UCSD-AML1 (cell line): ENCODE results near the gene CDS1.
"Not testable (repeated sequence)": the region's sequence is repeated elsewhere in the genome, so short reads cannot be mapped to it uniquely, and the experiment has no call there.

Source experiments
- DNase-seq: peaks from one replicate; lab custom pipeline; 2025; ENCODE audit not compliant: unreplicated experiment; lab: John Stamatoyannopoulos, UW

The CDS1 gene

GRCh38 chr4:84606645-84607044, 23.7 kb downstream of the CDS1 start:
- DNase-seq = no peak

GRCh38 chr4:84611531-84611930, 28.6 kb downstream of the CDS1 start:
- DNase-seq = no peak

- DNase-seq = no peak
Measured at GRCh38 chr4:84614891-84615290, 32.0 kb downstream of the CDS1 start.

- no peak for DNase-seq
Measured at GRCh38 chr4:84615355-84615754, 32.4 kb downstream of the CDS1 start.

DNA sequence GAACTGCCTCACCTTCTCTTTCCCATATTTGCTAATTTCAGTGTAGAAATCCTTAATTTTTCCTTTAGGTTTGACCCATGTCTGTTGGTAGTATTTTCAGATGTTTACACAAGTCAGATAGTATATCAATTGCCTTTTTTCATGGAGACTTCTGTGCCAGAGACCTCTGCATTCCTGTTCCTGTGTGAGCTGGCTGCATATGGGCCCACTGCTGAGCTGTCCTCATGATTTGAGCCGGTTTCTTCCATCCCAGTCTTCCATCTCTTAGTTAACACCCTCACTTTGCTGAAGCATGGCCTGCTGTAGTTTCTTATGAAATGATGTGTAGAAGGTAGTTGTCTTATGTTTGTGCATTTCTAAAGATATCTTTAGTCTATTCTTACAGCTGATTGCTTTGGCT, 40.0 kb downstream of the CDS1 start:
- no peak for DNase-seq

DNA sequence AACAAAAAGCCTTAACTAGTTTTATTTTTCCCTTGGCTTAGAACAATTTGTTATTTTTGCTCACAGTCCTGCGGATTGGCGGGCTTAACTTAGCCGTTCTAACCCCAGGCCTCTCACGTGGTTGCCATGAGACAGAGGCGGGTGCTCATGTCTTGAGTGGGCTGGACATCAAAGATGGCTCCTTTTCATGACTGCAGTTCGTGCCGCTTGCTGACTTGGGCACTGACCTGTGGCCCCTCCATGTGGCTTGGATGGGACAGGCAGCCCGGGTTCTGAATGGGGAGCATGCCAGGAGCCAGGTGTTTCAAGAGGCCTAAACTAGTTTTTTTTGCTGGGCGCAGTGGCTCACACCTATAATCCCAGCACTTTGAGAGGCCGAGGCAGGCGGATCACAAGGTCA, 40.7 kb downstream of the CDS1 start:
- DNase-seq = no peak

DNA sequence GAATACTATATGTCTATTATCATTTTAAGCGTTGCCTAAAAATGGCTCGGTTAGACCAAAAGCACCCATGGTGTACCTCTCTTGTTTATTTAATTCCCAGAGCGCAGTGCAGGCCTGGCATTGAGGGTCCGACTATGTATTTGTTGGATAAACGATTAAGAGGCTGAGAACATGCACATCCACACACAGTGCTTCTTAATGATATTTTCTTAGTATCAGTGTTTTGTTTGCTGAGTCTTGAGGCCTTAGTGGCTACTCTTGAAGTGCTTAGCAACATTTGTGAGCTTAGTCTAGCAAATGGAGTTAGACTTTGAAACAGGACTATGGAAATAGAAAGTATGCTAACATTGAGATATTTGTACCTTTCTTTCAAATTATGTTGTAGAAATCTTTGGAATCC, 43.7 kb downstream of the CDS1 start:
- no peak for DNase-seq

DNA sequence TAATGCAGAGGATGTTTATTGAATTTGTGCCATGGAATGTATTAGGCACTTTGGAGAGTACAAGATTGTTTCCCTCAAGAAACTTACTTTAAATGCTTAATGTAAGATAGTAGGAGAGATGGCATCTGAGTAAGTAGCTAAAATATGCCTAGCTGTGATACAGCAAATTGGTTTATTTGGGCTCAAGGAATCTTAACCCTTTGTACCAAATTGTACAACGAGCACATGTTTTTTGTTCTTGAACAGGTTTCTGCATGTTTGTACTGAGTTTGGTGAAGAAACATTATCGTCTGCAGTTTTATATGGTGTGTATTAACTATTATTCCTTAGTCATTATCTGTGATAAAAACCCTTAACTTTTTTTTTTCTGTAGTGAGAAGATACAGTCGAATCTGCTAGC, 48.6 kb downstream of the CDS1 start:
- no peak for DNase-seq

DNA sequence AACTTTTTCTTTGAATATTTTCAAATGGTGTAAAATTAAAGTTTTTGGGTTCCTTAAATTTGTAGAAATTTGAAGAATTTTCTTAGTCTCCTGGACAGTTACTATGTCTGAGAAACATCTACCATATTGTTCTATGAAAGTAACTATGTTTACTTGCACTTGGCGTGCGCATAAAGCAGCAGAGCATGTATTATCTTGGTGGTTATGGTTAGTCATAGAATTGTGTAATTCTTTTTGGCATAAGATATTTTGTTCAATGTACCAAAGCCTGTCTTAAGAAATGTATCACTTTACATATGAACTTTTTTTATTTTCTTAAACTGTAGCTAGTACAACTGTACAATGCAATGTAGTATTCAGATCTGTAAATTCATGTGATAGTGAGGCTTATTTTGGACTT, 49.2 kb downstream of the CDS1 start:
- DNase-seq = no peak

GRCh38 chr4:84634961-84635360, 52.0 kb downstream of the CDS1 start:
- no peak for DNase-seq

GRCh38 chr4:84638092-84638491, 55.2 kb downstream of the CDS1 start:
- no peak for DNase-seq

DNA sequence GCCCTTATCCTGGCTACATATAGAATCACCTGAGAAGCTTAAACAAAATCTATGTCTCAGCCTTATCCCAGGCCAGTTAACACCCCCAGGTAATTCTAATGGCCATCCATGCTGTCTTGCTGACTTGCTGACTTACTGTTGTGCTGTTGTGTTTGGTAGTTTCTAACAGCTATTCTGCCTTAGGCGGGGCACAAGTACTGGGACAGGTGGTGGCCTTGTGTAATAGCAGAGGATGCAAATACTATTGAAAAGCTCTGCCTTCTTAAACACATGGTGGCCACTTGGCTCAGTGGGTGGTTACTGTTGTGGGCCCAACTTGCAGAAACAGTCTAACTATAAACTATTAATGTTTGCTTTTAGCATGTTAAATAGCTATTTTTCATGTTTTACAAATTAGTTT, 56.2 kb downstream of the CDS1 start:
- no peak for DNase-seq

GRCh38 chr4:84644087-84644486, 61.2 kb downstream of the CDS1 start:
- no peak for DNase-seq

DNA sequence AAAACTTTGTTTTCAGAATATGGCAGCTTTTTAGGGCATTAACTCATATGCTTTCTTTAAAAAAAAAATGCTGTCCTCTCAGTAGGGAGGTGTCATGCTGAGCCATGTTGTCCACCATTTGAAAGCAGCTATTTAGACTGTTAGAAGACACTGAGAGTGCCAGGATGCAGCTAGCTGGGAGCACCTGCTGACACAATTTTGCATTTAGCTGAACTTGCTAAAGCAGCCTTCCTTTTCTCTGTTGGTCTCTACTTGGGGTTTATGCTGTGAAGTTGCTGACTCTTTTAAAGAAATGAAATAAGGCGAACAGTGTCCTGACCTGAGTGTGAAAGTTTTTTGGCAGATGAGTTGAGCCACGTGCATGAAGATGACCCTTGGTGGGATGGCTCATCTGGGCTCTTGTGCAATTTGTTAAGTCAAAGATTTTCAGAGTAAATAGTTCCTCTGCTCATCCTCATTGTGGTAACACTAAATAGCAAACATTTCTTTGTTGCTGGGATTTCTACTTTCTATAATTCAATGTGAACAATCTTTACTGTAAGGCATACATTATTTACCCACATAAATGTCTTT, 64.5 kb downstream of the CDS1 start:
- no peak for DNase-seq

DNA sequence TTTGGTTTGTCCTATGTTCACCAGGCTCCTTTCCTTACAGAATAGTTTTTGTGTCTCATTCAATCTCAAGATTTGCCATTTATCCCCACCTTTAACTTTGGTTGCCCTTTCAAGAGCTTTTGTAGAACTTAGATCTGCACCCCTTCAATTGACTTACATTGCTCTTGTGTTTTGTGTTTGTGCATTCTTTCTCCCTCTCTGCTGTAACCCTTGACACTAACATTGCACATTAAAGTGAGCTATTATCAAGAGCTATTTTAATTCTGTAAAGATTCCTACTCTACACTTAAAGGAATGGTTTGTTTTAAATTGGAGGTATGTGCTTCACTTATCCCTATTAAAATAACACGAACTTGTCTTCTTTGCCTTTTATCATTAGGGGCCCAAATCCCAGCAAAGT, 65.3 kb downstream of the CDS1 start:
- DNase-seq = no peak

DNA sequence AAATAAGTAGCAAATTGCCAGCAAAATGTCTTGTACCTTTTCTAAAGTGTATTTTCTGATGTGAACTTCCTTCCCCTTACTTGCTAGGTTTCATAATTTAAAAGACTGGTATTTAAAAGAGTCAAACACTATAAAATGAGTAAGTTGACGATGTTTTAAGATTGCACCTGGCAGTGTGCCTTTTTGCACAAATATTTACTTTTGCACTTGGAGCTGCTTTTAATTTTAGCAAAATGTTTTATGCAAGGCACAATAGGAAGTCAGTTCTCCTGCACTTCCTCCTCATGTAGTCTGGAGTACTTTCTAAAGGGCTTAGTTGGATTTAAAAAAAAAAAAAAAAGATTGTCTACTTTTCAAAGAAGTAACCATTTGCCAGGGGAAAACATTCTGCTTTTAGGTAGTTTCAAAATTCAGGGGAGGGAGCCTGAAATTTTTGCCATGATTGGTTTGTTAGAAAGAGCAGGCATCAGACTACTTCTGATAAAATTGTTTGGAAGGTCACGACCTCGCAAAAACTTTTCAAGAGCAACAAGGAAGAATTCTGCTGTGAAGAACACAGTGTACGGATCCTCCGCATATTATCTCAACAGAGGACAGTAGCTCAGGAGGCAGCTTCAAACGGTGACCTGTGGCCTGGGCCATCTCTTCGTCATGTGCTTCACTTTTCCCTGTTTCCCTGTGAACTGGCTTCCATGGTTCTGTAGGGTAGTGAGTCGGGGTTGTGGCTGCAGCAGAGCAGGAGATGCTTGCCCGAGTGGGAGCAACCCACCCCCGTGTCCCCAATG, 66.1 kb downstream of the CDS1 start:
- no peak for DNase-seq

DNA sequence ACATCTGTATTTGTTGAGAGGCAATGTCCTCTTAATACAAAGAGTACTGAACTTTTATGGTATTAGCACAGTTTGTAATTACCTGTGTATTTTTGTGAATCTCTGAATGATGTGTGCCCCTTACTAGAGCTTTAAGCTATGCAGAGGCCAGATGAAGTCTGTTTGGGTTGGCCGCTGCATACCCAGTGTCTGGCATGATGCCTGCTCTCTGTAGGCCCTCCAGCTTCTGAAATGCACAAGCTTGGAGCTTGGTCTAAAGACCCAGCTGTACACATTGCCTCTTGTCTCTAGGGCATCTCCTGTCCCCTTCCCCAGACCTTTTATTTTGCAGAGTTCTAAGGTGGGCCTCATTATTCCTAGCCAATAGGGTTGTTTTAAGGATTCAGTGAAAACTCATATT, 68.6 kb downstream of the CDS1 start:
- DNase-seq = no peak

GRCh38 chr4:84652478-84652877, 69.6 kb downstream of the CDS1 start:
- DNase-seq = no peak

GRCh38 chr4:84660606-84661005, 77.7 kb downstream of the CDS1 start:
- DNase-seq = no peak

DNA sequence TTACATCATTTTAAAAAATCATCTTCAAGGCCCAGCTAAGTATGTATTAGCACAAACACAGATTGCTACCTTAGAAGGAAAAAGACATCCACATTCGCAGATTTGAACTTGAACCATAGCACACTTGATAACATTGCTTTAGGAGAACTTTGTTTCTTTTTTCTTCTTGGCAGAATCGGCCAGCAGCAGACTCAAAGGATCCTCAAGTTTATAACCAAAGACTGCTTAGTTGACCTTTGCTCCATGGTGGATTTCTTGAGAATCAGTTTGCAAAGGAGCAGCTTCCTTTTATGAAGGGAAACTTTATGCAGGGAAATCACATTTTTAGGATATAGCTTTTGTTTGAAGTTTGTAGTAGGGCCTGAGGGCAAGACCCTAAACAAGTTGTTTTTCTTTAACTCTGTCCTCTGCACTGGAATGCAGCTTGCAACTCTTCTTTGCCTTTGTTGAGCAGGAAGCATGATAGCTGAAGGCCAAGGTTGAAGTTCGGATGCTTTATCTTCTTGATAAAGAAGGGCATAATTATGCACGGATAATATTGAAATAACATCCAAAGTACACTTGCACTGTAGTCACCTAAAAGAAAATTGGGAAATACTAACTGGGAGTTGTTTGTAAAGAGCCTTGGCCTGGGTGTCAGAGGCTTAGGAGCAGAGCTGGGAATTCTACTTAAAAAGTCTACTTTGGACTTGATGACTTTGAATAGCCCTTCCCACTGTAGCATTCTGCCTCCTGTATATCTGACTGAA, 78.4 kb downstream of the CDS1 start:
- no peak for DNase-seq

GRCh38 chr4:84664767-84665166, 81.8 kb downstream of the CDS1 start:
- not testable (repeated sequence) for DNase-seq

DNA sequence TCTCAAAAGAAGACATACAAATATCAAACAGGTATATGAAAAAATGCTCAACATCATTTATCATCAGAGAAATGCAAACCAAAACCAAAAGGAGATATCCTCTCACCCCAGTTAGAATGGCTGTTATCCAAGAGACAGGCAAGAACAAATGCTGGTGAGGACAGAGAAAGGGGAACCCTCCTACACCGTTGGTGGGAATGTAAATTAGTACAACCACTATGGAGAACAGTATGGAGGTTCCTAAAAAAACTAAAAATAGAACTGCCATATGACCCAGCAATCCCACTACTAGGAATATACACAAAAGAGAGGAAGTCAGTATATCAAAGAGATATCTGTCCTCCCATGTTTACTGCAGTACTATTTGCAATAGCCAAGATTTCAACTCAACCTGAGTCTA, 83.5 kb downstream of the CDS1 start:
- no peak for DNase-seq
